ENCODE measurements around the gene RBM43.

DNA sequence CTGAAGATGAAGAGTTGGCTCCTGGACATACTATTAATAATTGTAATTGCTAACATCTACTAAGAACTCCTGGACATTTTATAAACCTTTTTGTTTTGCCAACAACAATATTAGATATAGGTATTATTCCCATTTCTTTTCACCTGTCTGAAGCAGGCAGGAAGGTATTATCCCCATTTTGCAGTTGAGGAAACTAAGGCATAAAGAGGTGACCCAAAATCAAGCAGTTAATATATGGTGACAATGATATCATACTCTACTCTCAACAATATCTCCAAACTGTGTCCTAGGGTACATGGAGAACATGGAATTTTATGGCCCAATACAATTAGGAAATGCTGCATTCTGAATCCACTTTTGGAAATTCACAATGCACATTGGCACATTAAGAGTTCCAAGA lies 29.6 kb upstream of the RBM43 start:
- TF ChIP-seq, protein P1, sequence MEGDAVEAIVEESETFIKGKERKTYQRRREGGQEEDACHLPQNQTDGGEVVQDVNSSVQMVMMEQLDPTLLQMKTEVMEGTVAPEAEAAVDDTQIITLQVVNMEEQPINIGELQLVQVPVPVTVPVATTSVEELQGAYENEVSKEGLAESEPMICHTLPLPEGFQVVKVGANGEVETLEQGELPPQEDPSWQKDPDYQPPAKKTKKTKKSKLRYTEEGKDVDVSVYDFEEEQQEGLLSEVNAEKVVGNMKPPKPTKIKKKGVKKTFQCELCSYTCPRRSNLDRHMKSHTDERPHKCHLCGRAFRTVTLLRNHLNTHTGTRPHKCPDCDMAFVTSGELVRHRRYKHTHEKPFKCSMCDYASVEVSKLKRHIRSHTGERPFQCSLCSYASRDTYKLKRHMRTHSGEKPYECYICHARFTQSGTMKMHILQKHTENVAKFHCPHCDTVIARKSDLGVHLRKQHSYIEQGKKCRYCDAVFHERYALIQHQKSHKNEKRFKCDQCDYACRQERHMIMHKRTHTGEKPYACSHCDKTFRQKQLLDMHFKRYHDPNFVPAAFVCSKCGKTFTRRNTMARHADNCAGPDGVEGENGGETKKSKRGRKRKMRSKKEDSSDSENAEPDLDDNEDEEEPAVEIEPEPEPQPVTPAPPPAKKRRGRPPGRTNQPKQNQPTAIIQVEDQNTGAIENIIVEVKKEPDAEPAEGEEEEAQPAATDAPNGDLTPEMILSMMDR (IDR thresholded peaks at IDR 0.05; ENCODE audit: low read depth, low read length, poor library complexity, severe bottlenecking), result no peak
- no peak for TF ChIP-seq EZH2phosphoT487 (IDR thresholded peaks at IDR 0.05; ENCODE audit: borderline replicate concordance, low read length)
